ENCODE data around the gene ZBTB5. TPM values are rescaled to one million over a fixed set of nuclear protein-coding genes. Genes with fewer than 3 reads are reported as not detected.

ZBTB5 gene
- total and polyA plus RNA-seq, 2 of the 8 experiments (the other 6 are each of a cell fraction or from before 2014, with no cell fraction given), result 13.3 to 14.5 TPM

DNA sequence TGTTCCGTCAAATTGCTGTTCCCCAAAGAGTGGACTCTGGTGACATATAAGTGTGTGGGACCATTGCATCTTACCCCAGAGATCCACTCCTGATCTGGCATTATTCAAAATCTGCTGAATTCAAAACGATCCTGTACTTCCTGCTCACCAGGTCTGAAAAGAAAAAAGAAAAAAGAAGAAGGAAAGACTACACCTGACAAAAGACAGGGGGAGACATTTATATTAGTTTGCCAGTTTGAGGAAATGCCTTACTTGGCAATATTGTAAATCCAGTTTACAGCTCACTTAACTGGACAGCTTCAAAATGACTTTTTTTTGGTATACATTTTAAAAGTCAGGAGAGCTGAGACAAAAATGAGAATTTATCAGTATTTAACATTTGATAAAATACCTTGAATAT lies 57.8 kb downstream of the ZBTB5 start:
- Histone ChIP-seq H2AK5ac (ENCODE audit: low read depth, low read length) (no peak overlapping the region), H3K23ac (ENCODE audit: insufficient read length) (no peak overlapping the region), H3K27me3 (replicated peaks in 1 of 4; ENCODE audit: control insufficient read depth in 3 of 4, extremely low read depth in 1 of 4, insufficient read depth in 3 of 4, low read length in 3 of 4) (no peaks in the 10 kb centered on the region), H3K14ac (ENCODE audit: insufficient read length) (no peak overlapping the region), H3K4me3 (ENCODE audit: extremely low read depth in 1 of 4, insufficient read depth in 2 of 4, low read depth in 3 of 4, low read length in 4 of 4) (no peak overlapping the region), H3K4me1 (replicated peaks in 1 of 4; ENCODE audit: control insufficient read depth in 3 of 4, insufficient read depth in 4 of 4, low read length in 3 of 4) (peaks cover 0 to 7% (median 2%) of the 10 kb centered on the region in 4 experiments; a peak in 2 of 7 replicates), H3K56ac (replicated peaks; ENCODE audit: insufficient read length, low read depth, low read length) (no peak overlapping the region), H2BK12ac (ENCODE audit: low read depth, low read length) (no peak overlapping the region), H3K79me1 (ENCODE audit: low read depth, low read length) (no peaks in the 10 kb centered on the region), H3K4me2 (ENCODE audit: insufficient read depth in 1 of 2, low read depth in 2 of 2, low read length in 2 of 2) (no peak overlapping the region), H2AFZ (ENCODE audit: low read length) (0 out of 2 replicates have a peak overlapping the region, but pooled peaks have one; percentile 33), H2BK5ac (ENCODE audit: low read depth, low read length) (no peak overlapping the region), H4K91ac (replicated peaks; ENCODE audit: insufficient read length, low read length) (no peak overlapping the region), H3K36me3 (ENCODE audit: control insufficient read depth in 2 of 4, insufficient read depth in 4 of 4, low read length in 3 of 4) (no peaks in the 10 kb centered on the region), H4K20me1 (replicated peaks in 1 of 2; ENCODE audit: control insufficient read depth in 1 of 2, insufficient read depth in 2 of 2, low read length in 2 of 2) (no peaks in the 10 kb centered on the region), H3K4ac (replicated peaks; ENCODE audit: insufficient read length, low read depth, low read length) (no peak overlapping the region), H4K5ac (ENCODE audit: insufficient read length, low read depth, low read length) (no peak overlapping the region), H3K27ac (ENCODE audit: low read depth, low read length) (no peak overlapping the region), H2BK15ac (ENCODE audit: low read length) (no peak overlapping the region), H3K9ac (replicated peaks in 1 of 4; ENCODE audit: extremely low read depth in 1 of 4, low read depth in 3 of 4, low read length in 3 of 4) (no peak overlapping the region), H3K9me3 (ENCODE audit: insufficient read depth in 2 of 2, low read depth in 1 of 2, low read length in 1 of 2) (no peaks in the 10 kb centered on the region), H2BK20ac (ENCODE audit: low read length) (no peak overlapping the region), H3K79me2 (ENCODE audit: control insufficient read depth in 1 of 2, insufficient read depth in 2 of 2, low read length in 2 of 2) (no peaks in the 10 kb centered on the region), H3K23me2 (ENCODE audit: low read depth, low read length) (no peaks in the 10 kb centered on the region), H4K8ac (ENCODE audit: extremely low read depth, insufficient read depth, low read length) (no peak overlapping the region), H2BK120ac (replicated peaks; ENCODE audit: low read depth, low read length) (no peak overlapping the region), H3K18ac (ENCODE audit: extremely low read depth, low read length) (no peak overlapping the region)
- no peak for DNase-seq (ENCODE audit: low read depth in 1 of 2, low spot score in 2 of 2)
- WGBS, 2 experiments (ENCODE audit: extremely low coverage in 1 of 2, insufficient coverage in 1 of 2, insufficient read length in 1 of 2, insufficient replicate concordance in 2 of 2, low coverage in 1 of 2, low lambda C conversion rate in 2 of 2, missing lambda C conversion rate in 1 of 2), result 83% methylated on average over 2 of the region's 2 CpGs; no CpG with 5 or more reads in 1 of the 2 experiments
- CTCF ChIA-PET (ENCODE audit: partially characterized antibody), result interaction anchor here (0.6 to 2.5 kb wide), 22 partner anchors 8 to 406 kb away, joined by 3 to 9 read pairs (median 4); partner anchors contain the start of gene GRHPR
- POLR2A ChIA-PET (ENCODE audit: partially characterized antibody), result interaction anchor here (1.4 kb wide), 1 partner anchor 16 kb away, joined by 3 read pairs; the partner anchor contains the start of gene GRHPR
- FAIRE-seq, result no peak
- TF ChIP-seq CREB1 (IDR thresholded peaks at IDR 0.05) (no peak), SP2 (IDR thresholded peaks at IDR 0.05; ENCODE audit: low read length) (no peak), MAFK (IDR thresholded peaks at IDR 0.05; ENCODE audit: low read depth, low read length) (peak; percentile 70), SIRT6 (IDR thresholded peaks at IDR 0.05; ENCODE audit: low read length) (no peak), CTBP2 (IDR thresholded peaks at IDR 0.05; ENCODE audit: borderline replicate concordance, insufficient read depth, insufficient read length, low read length) (no peak), GTF2F1 (IDR thresholded peaks at IDR 0.05; ENCODE audit: borderline replicate concordance, low read depth, low read length) (no peak), HDAC2 (IDR thresholded peaks at IDR 0.05; ENCODE audit: borderline replicate concordance in 1 of 2, low read depth in 2 of 2, low read length in 2 of 2) (no peak), TEAD4 (IDR thresholded peaks at IDR 0.05; ENCODE audit: low read depth, low read length) (no peak), POU5F1 (IDR thresholded peaks at IDR 0.05; ENCODE audit: low read depth, low read length) (no peak), RAD21 (IDR thresholded peaks at IDR 0.05 in 1 of 2, conservative IDR thresholded peaks at IDR 0.05 in 1 of 2; ENCODE audit: low read depth in 2 of 2, low read length in 2 of 2) (peak in 1 of 2 experiments; percentile 7; a peak in 1 of 4 replicates)
- TF ChIP-seq, protein P1, sequence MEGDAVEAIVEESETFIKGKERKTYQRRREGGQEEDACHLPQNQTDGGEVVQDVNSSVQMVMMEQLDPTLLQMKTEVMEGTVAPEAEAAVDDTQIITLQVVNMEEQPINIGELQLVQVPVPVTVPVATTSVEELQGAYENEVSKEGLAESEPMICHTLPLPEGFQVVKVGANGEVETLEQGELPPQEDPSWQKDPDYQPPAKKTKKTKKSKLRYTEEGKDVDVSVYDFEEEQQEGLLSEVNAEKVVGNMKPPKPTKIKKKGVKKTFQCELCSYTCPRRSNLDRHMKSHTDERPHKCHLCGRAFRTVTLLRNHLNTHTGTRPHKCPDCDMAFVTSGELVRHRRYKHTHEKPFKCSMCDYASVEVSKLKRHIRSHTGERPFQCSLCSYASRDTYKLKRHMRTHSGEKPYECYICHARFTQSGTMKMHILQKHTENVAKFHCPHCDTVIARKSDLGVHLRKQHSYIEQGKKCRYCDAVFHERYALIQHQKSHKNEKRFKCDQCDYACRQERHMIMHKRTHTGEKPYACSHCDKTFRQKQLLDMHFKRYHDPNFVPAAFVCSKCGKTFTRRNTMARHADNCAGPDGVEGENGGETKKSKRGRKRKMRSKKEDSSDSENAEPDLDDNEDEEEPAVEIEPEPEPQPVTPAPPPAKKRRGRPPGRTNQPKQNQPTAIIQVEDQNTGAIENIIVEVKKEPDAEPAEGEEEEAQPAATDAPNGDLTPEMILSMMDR (IDR thresholded peaks at IDR 0.05; ENCODE audit: control extremely low read depth in 1 of 3, insufficient read depth in 1 of 3, low read depth in 1 of 3, low read length in 3 of 3), result peak in 1 of 3 experiments; percentile 42; a peak in 2 of 4 replicates

All from H1 (cell line).